ENCODE data around the gene GNAZ.

Gene GNAZ

DNA sequence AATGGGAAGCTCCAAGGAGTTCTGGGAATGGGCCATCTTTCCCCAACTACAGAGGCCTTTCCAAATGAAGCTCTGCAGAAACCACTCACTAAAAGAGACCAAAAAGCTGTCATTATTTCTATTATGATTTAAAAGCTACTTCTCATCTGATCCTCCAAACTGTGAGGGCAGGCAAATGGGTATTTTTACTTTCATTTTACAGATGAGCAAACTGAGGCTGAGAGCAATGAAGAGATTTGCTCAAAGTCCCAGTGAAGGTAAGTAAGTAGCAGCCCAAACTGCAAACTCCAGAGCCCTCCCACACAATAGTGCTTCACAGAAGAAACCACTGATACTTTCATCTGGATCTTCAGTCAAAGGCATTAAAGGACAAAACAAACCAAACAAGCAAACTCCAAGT, 70.1 kb downstream of the GNAZ start:
- DNase-seq: no peak

GRCh38 chr22:23142546-23143105, 72.3 kb downstream of the GNAZ start:
- no peak for DNase-seq

DNA sequence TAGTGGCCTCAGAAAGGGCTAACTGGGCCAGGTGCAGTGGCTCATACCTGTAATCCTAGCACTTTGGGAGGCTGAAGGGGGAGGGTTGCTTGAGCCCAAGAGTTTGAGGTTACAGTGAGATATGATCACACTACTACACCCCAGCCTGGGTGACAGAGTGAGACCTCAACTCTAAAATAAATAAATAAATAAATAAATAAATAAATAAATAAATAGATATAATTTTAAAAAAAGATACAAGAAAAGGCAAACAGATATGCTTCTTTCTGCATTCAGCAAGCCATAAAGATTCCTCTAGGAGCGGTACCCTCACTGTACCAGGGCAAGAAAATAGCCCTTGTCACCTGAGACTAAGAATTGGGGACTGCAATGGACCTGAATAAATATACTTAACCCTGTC, 72.8 kb downstream of the GNAZ start:
- DNase-seq: no peak

DNA sequence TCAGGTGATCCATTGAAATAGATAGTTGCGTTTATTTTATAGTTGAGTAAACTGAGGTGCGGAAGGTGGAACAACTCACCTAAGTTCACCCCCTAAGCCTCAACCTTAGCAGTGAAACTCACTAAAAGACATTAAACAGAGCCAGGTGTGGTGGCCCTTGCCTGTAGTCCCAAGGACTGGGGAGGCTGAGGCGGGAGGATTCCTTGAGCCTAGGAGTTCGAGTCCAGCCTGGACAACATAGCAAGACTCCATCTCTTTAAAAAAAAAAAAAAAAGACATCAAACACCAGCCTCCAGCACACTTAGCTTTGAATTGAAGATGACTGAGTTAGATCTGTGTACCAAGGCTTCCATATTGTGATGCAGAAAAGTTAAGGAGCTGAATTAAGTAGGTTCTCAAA, 74.1 kb downstream of the GNAZ start:
- DNase-seq: no peak

GRCh38 chr22:23144932-23145877, 74.9 kb downstream of the GNAZ start, which contains the start of gene RAB36:
TSS of gene RAB36 (plus strand) at chr22:23145477. CDS start at chr22:23146617, 1,140 bp downstream.
- peak; percentile 100 for DNase-seq

GRCh38 chr22:23145878-23146470, 75.7 kb downstream of the GNAZ start:
- no peak for DNase-seq

DNA sequence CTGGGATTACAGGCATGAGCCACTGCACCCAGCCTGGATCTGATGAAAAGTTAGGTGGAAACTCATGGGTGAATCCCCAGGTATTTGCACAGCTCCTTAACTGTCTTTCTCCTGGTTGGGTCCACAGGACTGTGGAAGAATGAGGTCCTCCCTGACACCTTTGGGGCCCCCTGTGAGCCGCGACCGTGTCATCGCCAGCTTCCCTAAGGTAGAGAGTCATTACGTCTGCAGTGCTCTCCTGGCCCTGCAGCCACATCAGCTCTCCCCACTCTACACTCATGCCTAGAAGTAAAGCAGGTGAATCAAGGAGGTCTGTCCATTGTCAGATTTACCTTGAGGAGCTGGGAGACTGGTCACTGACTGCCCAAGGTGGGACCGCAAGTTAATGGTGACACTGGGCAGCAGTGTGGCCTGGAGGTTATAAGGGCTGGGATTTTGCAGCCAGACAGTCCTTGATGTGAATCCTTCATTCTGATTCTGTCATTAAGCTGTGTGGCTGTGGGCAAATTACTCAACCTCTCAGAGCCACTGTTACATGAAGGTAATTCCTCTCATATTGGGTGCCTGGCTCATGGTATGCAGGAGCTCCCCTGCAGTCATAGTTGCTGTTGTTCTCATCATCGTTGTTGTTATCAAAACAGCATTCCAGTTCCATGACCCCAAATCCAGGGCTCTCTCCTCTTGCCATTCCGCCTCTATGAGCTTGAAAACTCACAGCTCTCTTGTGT, 76.3 kb downstream of the GNAZ start:
- DNase-seq: no peak

DNA sequence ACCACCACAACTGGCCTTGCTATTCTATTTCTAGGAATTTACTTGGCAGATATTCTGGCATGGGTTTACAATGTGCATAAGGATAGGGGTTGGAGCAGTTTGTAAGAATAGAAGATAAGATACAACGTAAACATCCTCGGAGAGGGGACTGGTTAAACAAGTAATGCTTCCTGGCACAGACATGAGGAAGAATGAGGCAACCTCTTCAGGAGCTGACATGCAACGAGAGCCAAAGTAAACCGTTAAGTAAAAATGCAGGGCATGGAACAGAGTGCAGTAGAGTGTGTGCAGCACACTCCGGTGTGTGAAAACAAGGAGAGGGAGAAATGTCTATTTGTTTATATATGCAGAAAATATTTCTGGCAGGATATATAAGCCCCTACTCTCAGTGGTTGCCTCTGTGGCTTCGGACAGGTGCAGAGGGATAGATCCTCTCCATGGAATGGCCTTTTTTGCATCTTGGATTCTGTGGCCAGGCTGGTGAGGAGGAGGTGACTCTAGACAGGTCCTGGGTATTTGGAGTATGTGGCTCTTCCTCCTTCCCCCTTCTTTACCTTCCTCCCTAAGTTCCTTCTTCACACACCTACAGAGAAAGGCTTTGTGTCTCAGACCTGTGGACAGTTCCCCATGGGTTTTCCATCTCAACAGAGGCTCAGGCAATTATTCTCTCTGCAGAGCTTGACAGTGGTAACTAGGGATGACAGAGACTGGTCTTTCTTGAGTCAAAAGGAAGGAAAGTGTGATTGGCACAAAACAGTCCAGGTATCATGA, 77.5 kb downstream of the GNAZ start:
- DNase-seq: no peak

DNA sequence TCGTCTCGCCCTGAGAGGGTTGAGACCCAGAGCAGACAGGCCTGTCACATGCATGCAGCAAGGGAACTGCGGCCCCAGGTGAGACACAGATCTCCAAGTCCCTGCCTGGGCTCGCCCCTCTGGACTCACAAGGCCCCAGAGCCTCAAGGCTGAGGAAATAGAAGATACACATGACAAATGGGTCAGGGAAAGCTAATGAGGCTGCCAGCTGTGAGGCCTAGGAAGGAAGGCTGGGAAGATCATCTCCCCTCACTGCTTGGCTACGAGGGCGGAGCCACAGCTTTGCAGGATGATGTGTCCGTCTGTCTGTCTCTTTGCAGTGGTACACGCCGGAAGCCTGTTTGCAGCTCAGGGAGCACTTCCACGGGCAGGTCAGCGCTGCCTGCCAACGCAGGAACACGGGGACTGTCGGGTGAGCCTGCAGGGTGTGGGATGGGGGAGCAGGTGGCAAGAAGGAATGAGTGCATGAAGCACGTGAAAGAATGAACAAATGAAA, 79.5 kb downstream of the GNAZ start:
- DNase-seq: no peak

DNA sequence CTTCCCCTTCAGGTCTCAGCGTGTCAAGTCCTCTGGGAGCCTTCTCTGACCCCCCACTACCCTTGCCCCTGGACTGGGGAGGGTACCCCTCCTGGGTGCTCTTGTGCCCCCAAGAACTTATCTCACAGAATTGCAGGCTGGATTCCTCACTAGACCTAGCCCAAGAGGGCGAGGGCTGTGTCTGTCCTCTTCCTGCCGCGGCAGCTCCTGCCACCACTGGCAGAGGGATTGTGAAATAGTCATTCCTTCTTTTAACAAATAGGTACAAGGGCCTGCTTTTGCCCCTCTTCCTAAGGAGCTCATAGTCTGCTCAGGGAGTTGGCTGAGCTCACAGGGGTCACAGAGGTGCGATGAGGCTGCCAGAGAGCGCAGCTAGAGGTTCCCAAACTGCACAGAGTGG, 80.4 kb downstream of the GNAZ start:
- DNase-seq: no peak

GRCh38 chr22:23151827-23152226, 81.5 kb downstream of the GNAZ start:
- DNase-seq: no peak

DNA sequence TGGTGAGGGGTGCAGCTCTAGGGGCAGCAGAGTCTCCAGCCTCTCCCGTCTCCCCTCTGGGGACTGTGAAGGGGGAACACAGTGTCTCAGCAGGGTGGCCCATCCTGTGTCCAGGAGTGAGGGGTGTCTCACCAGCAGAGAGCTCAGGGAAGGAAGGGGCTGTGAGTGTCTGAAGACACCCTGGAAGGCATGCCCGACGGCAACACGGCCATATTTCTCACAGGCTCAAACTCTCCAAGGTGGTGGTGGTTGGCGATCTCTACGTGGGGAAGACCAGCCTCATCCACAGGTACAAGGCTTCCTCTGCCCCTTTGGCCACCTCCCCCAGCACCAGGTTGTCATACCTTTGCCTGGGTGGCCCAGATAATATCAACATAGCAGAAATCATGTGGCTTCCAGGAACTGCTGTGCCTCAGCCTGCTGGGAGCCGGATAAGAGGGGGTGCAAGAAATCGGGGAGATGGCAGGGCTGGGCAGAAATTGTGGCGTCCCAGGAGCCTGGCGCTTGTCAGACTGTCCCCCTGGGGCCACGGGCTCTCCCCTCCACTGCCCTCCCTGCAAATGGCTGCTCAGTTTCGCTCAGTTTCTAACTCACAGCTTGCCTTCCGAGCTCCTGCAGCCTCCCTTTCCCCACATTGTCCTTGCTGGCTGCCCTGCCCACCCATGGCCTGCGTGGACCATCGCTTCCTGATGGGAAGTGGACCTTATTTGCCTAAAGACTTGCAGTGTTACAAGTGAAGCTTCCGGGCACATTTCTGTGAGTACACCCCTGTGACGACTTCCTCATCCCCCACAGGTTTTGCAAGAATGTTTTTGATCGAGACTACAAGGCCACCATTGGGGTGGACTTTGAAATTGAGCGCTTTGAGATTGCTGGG, 82.2 kb downstream of the GNAZ start:
- DNase-seq: no peak

DNA sequence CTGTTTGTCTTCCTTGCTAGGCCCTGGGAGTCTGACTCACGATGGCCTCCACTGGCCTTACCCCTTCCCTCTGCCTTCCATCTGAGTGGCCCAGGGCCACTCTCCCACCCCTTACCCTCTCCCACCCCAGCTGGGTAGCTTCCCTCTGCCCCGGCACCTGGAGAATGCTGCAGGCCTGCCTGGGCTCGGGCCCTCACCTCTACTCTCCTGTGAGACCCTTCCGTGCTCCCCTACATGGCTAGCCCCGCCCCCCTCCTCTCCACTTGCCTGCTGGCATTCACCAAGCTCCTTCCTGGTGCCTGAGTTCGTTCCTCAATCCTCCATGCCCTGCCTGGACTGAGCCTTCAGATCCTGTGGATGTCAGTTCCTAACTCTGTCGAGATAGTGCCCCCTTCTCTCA, 83.7 kb downstream of the GNAZ start:
- DNase-seq: no peak

GRCh38 chr22:23154461-23154860, 84.1 kb downstream of the GNAZ start:
- peak; percentile 50 for DNase-seq

- DNase-seq: peak; percentile 15
These were observed 84.8 kb downstream of the GNAZ start for GRCh38 chr22:23155143-23155542.

DNA sequence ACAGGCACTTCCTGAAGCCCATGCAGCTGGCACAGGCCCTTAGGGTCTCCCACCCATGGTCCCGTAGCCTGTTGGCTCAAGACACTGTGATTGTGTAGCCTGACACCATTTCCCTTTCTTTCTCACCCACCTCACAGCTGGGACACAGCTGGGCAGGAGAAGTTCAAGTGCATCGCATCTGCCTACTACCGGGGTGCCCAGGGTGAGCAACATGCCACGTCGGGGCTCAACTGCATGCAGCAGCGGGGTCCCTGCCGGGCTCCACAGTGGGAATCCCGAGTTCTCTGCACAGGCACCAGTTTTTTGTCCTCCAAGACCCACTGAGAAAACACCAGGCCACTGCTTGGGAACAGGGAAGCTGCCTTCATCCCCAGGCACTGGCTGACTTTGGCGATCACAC, 85.5 kb downstream of the GNAZ start:
- DNase-seq: no peak

GRCh38 chr22:23156286-23156685, 86.0 kb downstream of the GNAZ start:
- DNase-seq: no peak

DNA sequence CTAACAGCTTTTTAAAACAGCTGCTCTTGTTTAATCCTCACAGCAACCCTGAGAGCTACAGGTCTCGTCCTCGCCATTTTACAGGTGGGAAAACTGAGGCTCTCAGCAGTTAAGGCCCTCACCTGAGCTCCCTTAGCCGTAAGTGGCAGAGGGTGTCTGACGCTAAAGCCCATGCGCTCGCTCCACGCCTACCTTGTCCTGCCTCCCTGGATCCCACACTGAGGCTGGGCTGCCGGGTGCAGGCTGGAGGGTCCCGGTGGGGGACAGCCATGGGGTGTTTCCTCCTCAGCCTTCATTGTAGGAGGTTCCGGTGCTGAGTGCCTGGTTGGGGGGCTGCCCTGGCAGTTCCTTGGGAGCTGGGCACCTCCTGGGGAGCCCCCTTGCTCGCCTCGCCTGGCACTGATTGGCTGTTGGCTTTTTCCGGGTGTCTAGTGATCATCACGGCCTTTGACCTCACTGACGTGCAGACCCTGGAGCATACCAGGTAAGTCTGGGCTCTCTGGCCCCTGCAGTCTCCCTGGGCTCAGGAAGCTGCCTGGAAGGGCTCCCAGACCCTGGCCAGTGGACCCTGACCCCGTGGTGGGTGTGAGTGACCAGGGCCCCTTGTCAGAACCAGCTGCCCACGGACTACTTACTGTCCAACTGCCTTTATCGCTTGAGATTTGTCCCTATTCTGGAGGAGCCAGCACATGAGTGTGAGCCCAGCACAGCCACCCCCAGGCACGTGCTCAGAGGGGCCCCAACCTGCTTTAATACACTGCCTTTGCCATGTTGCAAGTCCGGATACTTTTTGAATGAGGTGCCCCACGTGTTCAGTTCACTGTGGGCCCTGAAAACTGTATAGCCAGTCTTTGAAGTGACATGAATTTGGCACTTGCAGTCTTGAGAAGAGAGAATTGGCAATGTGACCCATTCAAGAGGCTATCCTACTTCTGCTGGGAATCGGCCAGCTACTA, 87.5 kb downstream of the GNAZ start:
- no peak for DNase-seq

- no peak for DNase-seq
These were observed 88.4 kb downstream of the GNAZ start for GRCh38 chr22:23158516-23159290.
